GM12874 (cell line): ENCODE results near the gene CCNYL1.

Experiments
- TF ChIP-seq, protein P1 (sequence below): IDR thresholded peaks from 2 replicates; pipeline ENCODE4 v1.5.1; 2011; ENCODE audit warnings: low read depth, mild to moderate bottlenecking, control low read depth, low read length, moderate library complexity; ENCODE audit not compliant: insufficient read depth

The CCNYL1 gene

DNA sequence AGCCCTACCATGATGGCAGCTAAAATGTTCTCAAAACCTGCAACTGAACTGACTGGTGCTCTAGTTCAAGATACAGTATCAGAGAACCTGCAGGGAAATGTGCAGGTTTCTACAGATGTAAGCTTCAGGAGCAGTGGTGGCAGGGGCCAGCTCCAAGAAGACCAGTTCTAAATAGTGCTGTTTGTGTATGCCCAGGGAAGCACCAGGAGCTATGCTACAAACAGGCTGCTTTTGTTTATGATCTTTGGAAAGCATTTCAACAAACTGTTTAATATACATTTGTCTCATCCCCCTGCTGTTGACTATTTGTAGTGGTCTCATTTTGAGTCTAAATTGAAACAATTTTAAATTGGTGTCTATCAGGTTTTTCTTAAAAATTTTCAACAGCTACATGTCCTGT, 37.6 kb downstream of the CCNYL1 start:
- TF ChIP-seq, protein P1, sequence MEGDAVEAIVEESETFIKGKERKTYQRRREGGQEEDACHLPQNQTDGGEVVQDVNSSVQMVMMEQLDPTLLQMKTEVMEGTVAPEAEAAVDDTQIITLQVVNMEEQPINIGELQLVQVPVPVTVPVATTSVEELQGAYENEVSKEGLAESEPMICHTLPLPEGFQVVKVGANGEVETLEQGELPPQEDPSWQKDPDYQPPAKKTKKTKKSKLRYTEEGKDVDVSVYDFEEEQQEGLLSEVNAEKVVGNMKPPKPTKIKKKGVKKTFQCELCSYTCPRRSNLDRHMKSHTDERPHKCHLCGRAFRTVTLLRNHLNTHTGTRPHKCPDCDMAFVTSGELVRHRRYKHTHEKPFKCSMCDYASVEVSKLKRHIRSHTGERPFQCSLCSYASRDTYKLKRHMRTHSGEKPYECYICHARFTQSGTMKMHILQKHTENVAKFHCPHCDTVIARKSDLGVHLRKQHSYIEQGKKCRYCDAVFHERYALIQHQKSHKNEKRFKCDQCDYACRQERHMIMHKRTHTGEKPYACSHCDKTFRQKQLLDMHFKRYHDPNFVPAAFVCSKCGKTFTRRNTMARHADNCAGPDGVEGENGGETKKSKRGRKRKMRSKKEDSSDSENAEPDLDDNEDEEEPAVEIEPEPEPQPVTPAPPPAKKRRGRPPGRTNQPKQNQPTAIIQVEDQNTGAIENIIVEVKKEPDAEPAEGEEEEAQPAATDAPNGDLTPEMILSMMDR: no peak

GRCh38 chr2:207749873-207750272, 38.4 kb downstream of the CCNYL1 start:
- TF ChIP-seq, protein P1: no peak

DNA sequence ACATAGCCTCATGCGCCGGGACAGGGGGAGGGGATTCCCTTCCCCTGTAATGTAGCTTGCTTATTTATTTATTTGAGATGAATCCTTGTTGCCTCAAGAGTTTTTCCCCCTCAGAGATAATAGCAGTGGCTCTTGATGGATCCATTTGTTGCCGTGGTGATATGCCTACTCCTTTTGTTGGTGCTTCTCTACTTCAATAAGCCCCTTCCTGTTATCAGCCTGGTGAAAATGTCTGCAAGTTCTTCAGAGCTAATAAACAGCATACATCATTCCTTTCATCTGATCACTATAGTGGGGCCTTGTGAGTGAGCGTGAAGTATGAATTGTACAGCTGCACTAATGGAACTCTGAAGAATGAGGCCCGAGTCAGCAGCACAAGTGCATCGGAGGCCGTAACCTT, 38.9 kb downstream of the CCNYL1 start:
- TF ChIP-seq, protein P1: no peak

DNA sequence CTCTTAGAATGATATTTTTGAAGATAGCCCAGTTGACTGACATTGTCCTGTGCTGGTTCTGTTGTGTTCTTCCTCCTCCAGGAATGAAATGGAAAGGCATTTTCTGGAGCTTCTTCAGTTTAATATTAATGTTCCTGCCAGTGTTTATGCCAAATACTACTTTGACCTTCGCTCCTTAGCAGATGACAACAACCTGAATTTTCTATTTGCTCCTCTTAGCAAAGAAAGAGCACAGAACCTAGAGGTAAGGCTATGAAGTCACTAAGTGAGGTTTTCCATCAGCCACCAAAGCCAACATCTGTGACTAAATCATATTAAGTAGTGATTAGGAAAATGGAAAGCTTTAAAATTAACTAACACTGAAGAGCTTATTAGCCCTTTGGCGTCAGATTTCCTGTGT, 39.4 kb downstream of the CCNYL1 start:
- TF ChIP-seq, protein P1: no peak

- TF ChIP-seq, protein P1: no peak
Measured at GRCh38 chr2:207754498-207755383, 43.3 kb downstream of the CCNYL1 start.

- TF ChIP-seq, protein P1: no peak
Measured at GRCh38 chr2:207758025-207758424, 46.6 kb downstream of the CCNYL1 start.

DNA sequence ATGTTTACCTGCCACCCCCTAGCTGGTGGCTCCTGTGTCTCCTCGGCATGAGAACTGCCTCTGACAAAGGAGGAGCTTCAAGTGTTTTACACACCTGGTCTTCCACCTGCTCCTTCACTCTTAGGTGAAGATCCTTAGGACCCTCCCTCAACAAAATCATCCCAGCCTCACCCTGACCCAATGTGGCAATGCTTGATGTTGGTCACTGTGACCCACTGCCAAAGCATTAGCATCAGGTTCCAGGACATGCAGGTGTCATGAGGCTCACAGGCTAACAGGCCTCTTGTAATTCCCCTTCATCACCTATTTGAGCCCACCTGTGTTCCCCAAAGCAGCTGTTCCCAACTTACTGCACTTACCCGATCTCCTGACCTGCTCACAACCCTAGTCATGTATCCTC, 48.5 kb downstream of the CCNYL1 start:
- TF ChIP-seq, protein P1: no peak
